Germinal center (tissue), 1 donor: Measurements from ENCODE around the gene INTS1.
A peak's percentile ranks its signal among the peaks of the same experiment; 100 is the strongest.

ENCODE experiments used
- DNase-seq: peaks from one replicate; pipeline ENCODE4 v3.0.0; 2012; ENCODE audit warnings: mixed read lengths, low spot score

INTS1 gene

DNA sequence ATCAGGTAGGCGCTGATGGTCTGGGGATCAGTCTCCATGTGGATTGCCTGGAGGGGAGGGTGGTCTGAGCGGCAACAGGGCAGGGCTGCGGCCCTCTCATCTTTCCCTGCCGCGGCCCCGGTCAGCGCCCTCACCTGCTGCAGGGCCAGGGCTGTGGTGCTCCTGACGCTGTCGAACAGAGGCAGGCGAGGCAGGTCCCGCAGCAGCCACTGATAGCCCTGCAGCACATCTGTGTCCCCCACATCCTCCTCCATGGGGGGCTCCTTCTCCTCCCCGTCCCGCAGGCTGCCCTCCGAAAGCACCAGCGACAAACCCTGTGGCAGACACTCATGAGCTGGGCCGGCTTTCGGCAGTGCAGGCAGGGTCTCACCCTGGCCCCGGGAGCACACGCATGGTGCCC is 19.0 kb downstream of the INTS1 start:
- no peak for DNase-seq

DNA sequence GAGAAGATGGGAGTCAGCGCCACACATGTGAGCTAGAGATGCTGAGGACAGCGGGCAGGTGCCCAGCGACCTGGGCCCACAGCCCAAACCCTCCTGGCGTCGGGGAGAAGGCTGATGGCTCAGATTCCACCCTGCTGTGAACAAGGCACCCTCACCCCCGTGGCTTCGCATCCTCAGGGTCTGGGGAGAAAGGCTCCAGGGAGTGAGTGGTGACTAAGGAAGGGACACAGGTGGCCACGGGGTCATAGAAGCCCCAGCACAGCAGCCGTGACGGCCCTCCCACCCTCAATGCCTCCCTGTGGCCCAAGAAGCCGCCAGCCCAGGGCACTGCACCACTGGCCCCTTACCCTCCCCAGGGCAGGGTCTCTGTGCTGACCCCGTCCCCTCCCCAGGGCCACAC is 19.6 kb downstream of the INTS1 start:
- DNase-seq, result no peak

DNA sequence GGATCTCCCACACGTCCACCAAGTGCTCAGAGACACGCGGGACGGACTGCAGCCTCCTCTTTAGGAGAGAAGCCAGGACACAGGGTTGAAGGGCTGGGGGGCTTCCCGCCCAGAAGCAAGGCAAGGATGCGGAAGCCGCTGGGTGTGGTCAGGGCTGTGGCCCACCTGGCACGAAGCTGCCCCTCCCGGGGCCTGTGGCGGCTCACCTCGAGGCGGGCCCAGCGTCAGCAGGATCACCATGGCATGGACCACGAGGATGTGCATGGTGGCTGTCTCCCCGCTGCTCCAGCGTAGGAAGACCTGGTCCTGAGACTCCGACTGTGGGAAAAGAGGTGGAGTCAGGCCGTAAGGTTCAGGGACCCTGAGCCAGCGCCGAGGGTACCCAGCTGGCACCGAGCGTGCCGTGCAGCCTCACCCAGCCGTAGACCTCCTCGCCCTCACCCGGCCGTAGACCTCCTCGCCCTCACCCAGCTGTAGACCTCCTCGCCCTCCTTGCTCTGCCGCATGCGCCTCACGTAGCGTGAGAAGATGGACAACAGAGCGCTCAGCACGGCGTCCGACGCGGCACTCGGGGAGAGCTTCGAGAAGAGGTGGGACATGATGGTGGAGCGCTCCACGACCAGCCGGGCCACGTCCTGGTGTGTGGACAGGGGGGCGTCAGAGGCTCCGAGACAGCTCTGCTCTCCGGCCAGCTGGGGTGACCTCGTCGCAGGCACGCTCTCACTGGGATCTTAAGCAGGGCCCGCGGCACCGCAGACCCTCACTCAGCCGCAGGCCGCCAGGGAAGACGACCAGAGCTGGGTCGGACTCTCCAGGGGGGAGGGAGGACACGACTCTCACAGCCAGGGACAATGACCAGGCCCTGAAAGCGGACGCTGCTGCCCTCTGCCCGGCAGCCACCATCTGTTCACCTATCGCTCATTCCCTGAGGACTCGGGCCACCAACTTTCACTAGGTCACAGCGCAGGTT is 20.4 kb downstream of the INTS1 start:
- no peak for DNase-seq

DNA sequence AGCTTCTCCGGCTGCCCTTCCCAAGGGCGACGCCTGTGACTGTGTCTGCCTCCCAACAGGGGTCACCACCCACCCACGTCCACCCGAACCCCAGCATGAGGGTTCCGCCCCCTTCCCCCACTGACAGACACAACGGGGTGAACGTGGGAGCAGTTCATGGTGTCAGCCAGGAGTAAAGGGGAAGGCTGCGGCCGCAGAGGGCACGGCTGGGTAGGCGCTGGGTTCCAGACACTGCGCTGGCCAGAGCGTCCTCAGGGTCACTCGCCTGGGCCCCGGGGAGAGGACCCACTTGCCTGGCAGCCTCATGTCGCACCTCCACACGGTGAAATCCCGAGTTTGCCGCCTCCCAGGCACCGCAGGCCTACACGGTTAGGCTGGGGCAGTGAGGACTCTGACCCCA is 21.1 kb downstream of the INTS1 start:
- no peak for DNase-seq

DNA sequence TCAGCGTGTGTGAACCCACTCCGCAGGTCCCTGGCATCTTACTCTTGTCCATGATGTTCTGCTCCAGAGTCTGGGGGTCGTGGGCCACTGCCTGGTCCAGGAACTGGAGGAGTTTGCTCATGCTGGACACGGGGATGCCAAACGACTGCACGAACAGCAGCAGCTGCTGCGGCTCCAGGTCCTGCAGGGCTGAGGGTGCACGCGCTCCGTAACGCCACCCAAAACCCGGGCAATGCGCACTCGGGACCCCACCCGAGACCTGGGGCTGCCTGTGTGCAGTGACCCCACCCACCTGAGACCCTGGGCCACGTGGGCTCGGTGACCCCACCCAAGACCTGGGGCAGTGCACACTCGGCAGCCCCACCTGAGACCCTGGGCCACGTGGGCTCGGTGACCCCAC is 22.9 kb downstream of the INTS1 start:
- no peak for DNase-seq

DNA sequence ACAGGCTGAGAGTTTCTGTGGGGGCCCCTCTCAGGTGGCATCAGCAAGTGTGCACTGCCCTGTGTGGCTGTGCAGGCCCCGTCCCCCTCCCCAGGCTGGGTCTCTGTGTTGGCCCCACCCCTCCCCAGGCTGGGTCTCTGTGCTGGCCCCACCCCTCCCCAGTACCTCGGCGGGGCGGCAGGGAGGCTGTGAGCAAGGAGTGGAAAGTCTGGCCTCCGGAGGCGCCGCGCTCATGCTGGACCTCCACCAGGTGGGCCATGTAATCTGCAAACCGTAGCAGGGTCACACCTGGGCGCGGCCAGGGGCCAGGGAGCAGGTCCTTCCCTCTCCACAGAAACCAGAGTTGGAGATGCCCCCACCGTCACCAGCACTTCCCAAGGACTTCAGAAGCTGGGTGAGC is 23.5 kb downstream of the INTS1 start:
- no peak for DNase-seq

DNA sequence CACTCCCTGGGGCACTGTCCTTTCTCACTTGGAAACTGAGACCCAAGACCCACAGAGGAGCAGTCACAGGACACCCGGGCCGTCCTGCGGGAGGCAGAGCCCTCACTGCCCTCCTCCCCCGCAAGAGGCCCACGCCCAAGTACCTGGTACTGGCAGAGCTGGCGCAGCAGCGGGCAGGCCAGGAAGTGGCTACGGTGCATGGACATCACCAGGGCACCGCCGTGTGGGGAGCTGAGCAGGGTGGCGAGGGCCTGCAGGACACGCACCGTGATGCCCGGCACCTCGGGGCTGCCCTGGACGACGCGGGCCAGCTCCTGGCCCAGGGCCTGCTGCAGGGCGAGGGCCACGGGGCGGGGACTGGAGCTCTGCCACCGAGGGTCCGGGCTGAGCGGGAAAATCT is 24.9 kb downstream of the INTS1 start:
- DNase-seq, result no peak

DNA sequence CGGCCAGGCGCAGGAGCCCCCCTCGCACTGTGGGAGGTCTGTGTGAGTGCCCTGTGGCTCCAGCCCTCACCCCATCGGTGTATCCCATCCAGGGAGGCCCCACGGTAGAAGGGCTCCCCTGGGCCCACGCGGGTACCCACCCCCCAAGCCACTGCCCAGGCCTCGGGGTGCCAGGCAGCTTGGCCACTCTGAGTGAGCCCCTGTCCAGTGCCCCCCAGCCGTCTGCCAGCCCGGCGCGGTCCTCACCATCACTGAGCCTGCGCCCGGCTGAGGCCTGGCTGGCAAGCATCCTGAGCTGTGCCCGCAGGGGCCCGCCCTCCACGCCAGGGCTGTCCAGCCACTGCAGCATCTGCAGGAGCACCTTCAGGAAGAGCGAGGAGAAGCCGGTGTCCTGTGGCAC is 25.7 kb downstream of the INTS1 start:
- no peak for DNase-seq

DNA sequence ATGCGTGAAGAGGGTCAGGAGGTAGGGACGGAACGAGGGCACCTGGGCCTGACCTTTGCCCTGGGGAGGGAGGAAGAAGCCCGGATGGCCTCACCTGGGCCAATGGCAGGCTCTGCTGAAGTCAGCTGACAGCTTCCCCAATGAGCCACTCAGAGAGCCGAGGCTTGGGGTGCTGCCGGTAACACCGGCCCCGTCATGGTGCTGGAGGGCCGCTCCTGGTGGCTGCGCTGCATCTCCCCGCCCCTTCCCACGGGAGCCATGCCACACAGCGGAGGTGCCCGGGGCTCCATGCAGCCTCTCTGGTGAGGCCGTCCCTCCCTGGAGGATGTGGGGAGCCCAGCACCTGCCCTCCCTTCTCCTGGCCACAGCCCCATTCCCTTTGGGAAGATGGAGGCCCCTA is 27.3 kb downstream of the INTS1 start:
- DNase-seq, result no peak

DNA sequence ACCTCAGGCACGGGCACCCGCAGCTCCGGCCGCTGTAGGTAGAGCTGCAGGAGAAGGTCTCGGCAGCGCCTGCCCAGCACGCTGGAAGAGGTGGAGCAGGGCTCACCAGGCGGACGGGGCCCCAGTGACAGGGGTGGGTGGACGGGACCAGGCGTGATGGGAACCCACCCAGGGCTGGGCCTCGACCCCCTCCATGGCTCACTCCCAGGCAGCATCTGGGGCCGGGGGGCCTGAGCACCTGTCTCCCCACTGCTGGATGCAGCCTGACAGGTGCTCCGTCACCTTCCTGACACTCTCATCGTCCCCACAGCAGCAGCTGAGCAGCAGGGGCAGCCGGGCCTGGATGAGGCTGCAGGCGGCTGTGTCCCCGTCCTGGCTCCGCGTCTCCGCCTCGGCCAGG is 28.2 kb downstream of the INTS1 start:
- DNase-seq, result no peak

DNA sequence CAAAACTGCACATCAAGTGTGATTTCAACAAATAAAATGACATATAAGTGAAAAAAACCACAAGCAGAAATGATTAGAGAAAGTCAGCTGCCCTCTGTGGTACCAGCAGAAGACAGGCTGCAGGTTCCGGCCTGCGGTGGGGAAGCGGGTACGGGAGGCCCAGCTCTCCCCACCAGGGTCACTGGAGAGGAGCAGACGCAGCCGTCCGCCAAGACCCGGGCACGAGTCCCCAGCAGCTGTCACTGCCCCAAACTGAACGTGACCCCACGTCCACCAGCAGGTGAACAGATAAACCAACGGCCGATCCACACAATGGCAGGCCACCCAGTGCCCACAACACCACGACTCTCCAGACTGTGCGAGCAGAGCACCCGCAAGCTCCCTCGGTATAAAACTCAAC is 28.8 kb downstream of the INTS1 start:
- no peak for DNase-seq

DNA sequence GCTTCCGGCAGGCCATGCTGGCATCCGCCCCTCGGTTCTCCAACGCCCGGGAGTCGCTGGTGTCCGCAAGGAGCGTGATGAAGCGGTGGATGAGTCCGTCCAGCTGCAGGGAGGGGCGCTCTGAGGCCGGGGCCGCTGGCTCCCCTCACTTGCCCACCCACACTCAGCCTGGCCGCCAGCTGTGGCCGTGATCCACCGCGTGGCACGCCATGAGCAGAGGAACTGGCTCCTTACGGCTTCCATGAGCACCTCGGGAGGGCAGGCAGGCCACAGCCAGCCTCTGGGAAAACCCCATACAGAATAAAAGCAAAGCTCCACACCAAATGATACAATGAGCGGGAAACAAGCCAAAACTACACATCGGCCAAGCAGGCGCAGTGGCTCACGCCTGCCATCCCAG is 29.5 kb downstream of the INTS1 start:
- no peak for DNase-seq

DNA sequence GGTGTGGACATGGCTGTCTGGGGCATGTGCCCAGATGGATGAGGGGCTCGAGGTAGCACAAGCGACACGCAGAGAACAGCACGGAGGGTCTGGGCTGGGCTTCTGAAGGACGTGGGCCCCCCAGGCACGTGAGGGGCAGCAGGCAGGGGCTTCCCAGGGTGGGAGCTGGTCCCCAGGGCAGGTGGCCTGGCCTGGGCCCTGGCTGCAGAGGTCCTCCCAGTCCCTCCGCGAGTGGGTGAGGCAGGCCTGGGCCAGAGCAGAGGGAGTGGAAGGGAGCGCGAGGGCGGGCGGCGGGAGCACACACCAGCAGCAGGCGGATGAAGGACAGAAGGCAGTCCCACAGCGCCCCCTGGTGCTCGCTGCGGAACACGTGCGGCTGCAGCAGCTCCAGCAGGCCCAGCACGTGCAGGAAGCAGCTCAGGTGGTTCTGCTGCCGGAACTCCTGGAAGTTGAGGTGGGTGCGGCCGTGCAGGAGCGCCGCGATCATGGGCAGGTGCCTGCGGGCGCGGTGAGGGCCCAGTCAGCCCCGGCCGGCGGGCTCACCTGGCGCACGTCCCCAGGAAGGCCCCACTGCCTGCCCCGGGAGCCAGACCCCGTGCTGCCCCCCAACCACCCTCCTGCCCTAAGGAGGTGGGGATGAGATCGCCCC is 30.2 kb downstream of the INTS1 start:
- peak; percentile 84 for DNase-seq

DNA sequence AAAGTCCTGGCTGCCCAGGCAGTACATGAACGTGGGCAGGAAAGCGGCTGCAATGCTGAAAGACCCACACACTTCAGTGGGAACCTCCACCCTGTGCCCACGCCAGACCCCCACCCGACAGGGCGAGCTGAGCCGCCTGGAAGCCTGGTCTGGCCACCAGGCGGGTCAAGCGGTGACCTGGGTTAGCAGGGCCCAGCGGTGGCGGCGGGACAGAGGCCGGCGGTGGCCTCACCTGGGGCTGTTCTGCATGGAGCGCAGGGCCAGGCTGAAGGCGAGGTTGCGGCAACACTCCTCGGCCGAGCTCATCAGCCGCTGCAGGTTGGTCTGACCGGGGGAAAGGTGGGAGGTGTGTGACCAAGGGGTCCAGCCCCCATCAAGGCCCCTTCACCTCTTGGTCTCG is 33.3 kb downstream of the INTS1 start:
- no peak for DNase-seq

DNA sequence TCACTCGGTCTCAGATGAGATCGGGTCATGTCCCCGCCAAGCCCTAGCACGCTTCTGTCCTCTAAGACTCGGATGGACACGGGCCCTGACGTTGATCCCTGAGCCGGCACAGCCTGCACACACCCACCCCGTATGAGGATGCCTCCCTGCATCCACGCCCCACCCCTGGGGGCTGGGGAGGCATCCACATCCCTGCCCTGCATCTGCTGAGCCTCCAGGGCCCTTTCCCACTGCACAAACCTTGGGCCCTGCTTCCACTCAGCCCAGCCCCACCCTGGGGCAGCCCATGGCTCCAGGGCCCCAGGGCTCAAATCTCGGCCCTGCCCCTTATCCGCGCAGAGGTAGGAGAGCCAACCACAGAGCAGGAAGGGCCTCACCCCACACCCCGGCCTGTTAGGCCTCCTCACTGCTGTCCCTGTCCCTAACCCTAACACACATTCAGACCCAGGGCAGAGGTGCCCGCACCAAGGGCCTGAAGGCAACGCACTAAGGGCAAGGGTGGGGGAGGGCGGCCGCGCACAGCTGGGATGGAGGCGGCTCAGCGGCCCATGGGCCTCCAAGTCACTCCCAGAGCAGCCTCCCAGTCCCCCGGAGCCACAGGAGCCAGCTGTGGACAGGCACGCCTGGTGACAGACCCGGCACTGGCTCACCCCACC is 35.4 kb downstream of the INTS1 start:
- no peak for DNase-seq

DNA sequence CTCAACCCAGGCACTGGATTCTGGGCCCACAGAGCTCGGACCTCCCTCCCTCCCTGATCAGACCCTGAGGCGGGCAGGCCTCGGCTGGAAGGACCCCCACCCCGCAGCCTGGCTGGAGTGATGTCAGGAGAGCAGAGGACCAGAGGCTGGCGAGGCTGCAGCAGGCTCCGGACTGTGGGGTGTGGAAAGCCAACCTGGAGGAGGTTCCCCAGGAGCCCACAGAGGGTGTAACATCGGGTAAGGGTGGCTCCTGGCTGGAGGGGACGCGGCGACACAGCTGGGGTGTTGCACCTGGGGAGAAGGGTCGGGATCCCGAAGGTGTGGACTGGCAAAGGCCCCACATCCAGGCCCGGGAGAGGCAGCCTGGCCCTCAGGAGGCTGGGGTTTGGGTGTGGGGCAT is 36.0 kb downstream of the INTS1 start:
- no peak for DNase-seq

DNA sequence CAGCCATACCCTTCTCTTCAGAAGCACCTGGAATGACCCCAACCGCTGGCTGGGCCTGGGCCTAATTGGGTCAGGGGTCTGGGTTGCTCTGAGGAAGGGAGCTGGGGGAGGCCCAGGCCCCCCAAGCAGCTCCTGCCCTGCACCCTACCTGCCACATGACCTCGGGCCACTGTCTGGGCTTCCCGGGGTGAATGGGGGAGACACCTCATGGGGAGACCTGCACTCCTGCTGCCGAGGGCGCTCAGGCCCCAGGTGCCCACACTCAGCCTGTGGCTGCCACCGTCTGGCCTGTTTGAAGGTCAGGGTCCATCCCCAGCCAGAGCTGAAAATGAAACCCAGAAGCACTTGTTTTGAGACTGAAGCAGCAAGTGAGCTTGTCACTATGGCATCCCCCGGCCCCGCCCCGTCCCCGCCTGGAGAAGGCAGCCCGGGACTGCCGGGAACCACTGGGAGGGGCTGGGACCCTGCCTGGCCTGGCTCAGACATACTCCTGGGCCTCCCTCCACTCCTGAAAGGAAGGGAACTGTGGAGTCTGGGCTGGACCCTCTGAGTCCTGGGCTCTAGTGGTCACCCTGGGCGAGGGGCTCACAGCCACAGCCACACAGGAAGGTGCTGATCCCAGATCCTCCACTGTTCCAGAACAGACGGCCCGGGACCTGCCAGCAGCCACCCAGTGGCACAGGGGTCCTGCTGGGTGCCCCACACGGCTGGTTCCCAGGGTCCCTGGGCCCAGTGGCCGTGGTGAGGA is 37.5 kb downstream of the INTS1 start:
- no peak for DNase-seq

DNA sequence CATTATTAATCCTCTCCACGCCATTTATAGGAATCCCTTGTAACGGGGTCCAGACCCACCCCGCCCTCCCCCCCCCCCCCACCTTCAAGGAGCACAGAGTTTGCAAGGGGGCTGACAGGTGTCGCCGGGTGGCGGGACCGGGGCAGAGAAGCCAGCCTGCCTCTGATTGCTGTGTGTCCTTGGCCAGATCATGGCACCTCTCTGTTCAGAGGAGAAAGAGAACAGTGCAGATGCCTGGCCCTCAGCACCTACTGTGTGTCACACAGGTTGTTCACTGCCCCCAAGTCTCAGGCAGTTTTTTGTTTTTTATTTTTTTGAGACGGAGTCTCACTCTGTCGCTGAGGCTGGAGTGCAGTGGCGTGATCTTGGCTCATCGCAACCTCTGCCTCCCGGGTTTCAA is 39.5 kb downstream of the INTS1 start:
- DNase-seq, result no peak

DNA sequence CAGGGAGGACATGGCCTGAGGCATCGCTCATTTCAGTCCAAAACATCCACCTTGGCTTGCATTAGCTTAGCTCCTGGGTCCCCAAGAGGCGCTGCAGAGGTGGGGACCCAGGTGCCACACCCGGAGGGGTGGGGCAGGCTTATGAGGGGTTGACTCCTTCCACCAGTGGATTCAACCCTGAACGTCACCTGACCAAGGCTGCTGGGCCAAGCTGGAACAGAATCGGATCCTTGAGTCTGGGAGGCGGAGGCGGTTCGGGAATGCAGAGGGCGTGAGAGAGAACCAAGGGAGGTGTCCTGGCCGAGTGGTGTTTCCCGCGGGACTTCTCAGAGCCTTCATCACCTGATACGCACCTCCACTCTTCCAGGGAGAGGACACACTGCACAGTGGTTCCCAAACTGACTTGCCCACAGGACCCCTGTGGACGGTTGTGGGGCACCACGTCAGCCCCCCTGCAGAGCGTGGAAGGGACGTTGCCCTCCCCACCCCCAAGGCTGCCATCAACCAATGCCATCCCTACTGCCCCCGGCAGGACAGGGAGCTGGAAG is 40.4 kb downstream of the INTS1 start:
- no peak for DNase-seq

DNA sequence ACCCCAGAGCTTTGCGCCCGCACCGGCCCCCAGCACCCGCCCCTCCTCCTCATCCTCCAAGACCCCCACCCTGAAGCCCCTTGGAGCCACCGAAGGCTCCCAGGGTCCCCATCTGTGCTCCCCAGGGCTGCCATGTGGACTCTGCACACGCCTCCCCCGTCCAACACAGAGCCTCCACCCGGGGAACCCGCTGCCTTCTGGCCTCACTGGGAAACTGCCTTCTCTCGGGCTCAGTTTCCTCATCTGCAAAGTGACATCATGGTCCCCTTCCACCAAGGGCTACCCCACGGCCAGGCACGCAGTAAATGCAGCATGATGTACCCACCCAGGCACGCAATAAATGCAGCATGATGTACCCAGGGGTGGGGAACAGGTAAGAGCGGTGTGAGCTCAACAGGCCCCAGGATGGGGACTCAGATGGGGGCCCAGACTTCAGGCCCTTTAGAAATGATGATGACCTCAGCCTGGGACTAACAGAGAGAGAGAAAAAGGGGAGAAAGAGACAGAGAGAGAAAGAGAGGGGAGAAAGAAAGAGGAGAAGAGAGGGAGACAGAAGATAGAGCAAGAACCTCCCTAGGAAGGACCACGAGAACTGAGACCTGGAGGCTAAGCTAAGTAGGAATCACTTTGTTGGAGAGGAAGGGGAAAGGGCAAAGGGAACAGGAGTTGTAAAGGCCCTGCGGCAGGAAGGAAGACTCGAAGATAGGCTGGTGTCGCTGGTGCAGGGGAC is 42.4 kb downstream of the INTS1 start:
- DNase-seq, result no peak
